AG09309 (cell line): ENCODE results near the gene TMEM132D.

ENCODE experiments used
- DNase-seq: peaks from one replicate; pipeline ENCODE4 v3.0.0-alpha.2; 2010; ENCODE audit warnings: low read depth
- H3K4me3 ChIP-seq: 2 replicates; pipeline ENCODE4 v1.5.1; 2011; ENCODE audit warnings: mild to moderate bottlenecking, low read depth, low read length, moderate library complexity; ENCODE audit not compliant: control insufficient read depth
- TF ChIP-seq, protein P1 (sequence below): IDR thresholded peaks from 2 replicates; pipeline ENCODE4 v1.5.1; 2011; ENCODE audit warnings: mild to moderate bottlenecking, low read depth, low read length, inconsistent platforms; ENCODE audit not compliant: insufficient read depth, control insufficient read depth; ENCODE audit errors: missing control alignments

The TMEM132D gene

DNA sequence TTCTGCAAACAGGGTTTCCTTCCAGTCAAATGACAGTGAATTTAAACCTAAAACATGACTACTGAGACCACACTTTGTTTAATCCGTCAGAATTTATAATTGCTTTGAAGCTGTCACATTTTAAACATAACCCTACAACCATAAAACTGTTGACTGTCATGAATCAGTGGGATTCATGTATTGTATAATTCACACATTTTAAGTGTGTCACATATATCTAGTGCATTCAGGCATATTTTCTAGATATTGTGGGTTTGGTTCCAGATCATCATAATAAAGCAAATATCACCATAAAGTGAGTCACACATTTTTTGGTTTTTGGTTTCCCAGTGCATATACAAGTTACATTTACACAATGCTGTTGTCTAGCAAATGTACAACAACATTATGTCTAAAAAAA is 304.4 kb downstream of the TMEM132D start:
- no peak overlapping the region for H3K4me3 ChIP-seq
- TF ChIP-seq, protein P1, sequence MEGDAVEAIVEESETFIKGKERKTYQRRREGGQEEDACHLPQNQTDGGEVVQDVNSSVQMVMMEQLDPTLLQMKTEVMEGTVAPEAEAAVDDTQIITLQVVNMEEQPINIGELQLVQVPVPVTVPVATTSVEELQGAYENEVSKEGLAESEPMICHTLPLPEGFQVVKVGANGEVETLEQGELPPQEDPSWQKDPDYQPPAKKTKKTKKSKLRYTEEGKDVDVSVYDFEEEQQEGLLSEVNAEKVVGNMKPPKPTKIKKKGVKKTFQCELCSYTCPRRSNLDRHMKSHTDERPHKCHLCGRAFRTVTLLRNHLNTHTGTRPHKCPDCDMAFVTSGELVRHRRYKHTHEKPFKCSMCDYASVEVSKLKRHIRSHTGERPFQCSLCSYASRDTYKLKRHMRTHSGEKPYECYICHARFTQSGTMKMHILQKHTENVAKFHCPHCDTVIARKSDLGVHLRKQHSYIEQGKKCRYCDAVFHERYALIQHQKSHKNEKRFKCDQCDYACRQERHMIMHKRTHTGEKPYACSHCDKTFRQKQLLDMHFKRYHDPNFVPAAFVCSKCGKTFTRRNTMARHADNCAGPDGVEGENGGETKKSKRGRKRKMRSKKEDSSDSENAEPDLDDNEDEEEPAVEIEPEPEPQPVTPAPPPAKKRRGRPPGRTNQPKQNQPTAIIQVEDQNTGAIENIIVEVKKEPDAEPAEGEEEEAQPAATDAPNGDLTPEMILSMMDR, result no peak

DNA sequence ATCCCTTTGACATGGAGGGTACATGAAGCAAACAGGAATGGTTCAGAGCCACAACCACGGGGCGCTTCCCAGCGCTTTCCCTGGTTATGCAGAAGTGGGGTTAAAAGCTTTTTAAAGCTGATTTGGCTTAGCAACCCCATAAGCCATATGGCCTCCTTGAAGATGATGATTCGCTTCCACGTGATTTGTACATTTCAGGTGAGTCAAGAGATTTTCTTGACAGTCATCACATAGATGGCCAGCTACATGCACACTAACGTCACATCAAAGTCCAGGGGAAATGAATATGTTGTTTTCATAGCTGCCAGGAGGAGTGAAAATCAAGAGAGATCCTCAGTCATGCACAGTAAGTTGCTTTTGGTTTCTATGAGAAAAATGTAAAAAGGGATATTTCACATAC is 309.7 kb downstream of the TMEM132D start:
- TF ChIP-seq, protein P1, result no peak
- H3K4me3 ChIP-seq, result no peak overlapping the region
- no peak for DNase-seq

More for the DNA sequence above, 304.4 kb downstream of the TMEM132D start:
- DNase-seq, result no peak

DNA sequence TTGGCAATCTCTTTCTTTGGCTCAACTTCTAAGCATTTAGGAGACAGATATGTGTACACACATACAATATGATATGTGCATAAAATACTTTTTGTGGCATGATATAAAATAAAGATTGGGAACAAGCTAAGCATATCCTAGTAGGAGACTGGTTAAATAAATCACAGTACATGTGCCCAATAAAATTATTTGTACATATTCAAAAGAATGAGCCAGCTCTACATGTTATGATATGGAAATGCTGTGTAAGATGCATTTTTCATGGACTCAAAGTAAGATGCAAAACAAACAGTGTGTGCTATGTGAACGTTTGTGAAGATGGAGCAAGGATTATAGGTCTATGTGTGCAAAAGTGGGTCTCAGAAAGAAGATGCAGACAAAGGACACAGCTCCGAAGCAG is 311.4 kb downstream of the TMEM132D start:
- DNase-seq, result no peak
- TF ChIP-seq, protein P1, result no peak
- no peak overlapping the region for H3K4me3 ChIP-seq

DNA sequence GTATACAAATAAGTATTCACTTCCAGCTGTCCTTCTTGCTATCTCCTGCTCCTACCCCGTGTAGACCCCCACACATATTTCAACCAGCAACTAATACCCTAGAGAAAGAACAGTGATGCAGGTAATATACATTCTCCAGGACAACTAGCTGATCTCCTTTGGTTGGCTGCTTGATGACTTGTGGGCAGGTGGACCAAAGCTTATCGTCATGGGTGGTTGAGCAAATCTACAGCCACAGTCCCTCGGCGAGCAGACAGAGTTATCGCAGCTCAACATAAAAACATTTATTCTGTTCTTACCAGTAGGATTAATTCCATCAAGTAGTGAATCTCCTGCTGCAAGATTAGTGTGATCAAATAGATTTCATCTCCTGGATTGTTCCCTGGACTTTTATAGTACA is 314.3 kb downstream of the TMEM132D start:
- TF ChIP-seq, protein P1, result no peak
- DNase-seq, result no peak
- no peak overlapping the region for H3K4me3 ChIP-seq

DNA sequence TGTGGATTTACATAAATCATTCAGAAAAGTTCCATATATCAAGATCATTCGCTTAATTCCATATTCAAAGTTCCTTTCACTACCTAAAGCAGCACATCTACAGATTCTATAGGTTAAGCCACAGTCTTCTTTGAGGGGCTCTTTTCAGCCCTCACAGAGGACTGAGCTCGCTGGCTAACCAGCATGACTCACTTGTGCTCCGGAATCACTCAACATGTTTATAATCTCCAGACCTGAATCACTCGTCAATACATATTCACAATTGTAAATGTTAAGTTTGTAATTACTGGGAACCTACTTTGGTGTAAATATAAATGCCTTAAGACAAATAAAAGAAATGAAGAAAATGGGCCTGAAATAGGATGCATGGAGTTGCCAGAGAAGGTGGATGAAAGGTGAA is 315.7 kb downstream of the TMEM132D start:
- TF ChIP-seq, protein P1, result no peak
- DNase-seq, result no peak
- H3K4me3 ChIP-seq, result no peak overlapping the region

DNA sequence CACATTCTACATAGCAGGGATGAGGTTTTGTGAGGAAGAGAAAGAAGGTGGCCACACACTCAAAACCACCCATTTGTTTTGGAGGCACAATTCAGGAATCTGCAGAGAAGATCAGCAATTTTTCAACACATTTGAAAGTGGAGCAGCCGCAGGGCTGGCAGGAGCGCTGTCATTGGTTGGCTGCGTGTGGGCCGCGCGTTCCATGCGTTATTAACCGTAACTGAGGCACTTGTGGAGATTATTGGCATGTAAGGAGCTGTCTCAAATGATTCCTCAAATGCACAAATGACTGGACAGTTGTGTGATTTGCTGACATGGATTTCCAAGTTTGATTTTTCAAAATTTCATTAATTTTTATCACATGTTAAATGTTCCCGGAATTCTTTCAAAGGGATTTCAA is 318.5 kb downstream of the TMEM132D start:
- H3K4me3 ChIP-seq, result no peak overlapping the region
- DNase-seq, result no peak
- TF ChIP-seq, protein P1, result no peak

DNA sequence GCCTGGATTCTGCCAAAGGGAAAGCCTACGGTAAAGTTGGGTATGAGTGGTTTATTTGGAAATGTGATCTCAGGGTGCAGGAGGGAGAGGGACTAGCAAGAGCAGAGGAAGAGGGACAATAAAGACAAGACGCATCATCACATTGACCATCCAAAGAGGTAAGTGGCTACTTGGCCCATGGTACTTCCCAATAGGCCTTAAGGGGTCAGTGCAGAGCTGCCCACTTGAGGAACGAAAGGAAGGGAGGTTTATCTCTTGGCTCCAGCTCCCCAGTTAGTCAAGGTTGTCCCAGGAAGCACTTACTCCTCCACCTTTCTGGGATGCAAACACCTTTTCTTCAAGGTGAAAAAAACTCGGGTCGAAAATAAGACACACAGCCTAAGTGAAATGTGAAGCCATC is 323.9 kb downstream of the TMEM132D start:
- DNase-seq, result no peak
- H3K4me3 ChIP-seq, result no peak overlapping the region
- TF ChIP-seq, protein P1, result no peak
